SIG-M5 treated with dmso at 0.1 percent for 504 hours (cell line): Measurements from ENCODE around the gene CABYR.
"Not testable (repeated sequence)": the region's sequence is repeated elsewhere in the genome, so short reads cannot be mapped to it uniquely, and the experiment has no call there.

Experiments used
- DNase-seq: peaks from one replicate; lab custom pipeline; 2025; ENCODE audit not compliant: unreplicated experiment; lab: John Stamatoyannopoulos, UW

CABYR gene

DNA sequence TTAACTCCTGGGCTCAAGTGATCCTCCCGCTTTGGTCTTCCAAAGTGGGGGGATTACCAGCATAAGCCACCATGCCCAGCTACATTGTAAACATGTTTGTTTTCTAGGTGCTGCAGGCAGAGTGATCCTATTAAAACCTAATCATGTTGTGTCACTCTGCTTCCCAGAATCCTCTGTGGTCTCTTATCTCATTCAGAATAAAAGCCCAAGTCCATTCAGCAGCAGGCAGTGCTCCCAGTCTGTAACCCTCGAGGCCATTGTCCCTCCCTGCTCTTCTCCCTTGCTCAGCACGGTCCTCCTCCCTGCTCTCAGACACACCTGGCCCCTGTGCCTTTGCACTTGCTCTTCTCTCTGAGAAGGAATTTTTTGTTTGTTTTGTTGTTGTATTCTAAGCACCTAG is 11.1 kb upstream of the CABYR start:
- no peak for DNase-seq

GRCh38 chr18:24128700-24129099 is 10.2 kb upstream of the CABYR start:
- no peak for DNase-seq

- DNase-seq: no peak
These were observed 8.4 kb upstream of the CABYR start for GRCh38 chr18:24130494-24130893.

- DNase-seq: no peak
These were observed 1.9 kb upstream of the CABYR start for GRCh38 chr18:24136967-24137373.

DNA sequence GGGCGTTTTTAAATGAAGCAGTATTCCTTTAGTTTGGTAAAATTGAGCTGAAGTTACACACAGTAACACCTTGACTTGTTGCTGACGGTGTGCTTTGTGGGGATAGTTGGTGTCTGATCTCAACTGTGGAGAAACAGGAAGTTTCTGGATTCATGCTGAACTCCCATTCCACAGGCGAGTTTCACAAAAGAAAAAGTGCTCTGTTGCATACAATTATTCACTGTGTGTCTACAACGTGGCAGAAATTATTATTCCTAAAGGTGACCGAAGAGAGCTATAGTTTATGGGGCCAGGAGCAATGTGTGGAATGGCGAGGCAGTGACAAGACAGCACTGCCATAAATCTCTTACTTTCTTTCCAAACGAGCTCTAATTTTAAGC is 463 bp upstream of the CABYR start:
- no peak for DNase-seq

DNA sequence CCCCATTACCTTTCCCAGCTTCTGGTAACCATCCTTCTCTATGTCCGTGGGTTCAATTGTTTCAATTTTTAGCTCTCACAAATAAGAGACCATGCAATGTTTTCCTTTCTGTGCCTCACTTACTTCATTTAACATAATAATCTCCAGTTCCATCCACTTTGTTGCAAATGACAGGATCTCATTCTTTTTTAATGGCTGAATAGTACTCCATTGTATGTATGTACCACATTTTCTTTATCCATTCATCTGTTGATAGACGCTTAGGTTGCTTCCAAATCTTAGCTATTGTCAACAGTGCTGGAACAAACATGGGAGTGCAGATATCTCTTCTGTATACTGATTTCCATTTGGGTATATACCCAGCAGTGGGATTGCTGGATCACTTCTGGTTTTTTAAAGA is 1.8 kb downstream of the CABYR start:
- DNase-seq: no peak

DNA sequence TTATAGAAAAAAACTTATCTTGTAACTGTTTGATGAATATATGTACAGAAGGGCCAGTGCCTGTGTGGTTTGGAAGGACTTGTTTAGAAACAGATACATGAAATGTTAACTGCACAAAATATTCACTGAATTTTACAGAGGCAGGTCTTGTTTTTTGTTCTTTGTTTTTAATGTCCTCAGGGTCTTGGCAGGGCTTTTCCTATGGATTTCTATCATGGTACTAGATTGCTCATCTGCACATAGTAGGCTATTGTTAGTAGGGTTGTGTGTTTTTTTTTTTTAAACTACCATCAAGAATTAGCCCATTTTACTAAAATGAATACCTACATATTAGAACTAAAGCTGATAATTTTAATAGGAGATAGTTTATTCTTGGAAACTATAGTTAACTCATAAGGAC is 3.5 kb downstream of the CABYR start:
- no peak for DNase-seq

GRCh38 chr18:24149591-24149990 is 10.7 kb downstream of the CABYR start:
- not testable (repeated sequence) for DNase-seq

- no peak for DNase-seq
These were observed 14.5 kb downstream of the CABYR start for GRCh38 chr18:24153397-24153796.

- no peak for DNase-seq
These were observed 19.0 kb downstream of the CABYR start for GRCh38 chr18:24157855-24158254.

DNA sequence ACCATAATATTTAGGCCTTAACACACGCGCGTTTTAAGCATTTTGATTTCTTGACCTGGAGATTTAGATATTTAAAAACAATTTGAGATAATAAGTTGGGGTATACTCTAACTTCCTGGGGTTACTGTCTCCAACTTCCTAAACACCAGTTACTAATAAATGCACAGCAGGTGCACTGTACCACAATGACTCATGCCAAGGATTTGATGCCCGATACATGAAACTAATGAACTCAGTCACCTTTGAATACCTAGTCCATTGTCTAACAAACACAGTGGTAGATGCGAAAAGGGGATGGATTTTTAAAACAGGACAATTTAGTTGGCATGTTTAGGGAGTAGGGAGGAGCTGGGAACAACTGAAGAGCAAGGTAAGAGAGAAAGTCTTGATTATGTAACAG is 21.2 kb downstream of the CABYR start:
- DNase-seq: no peak

DNA sequence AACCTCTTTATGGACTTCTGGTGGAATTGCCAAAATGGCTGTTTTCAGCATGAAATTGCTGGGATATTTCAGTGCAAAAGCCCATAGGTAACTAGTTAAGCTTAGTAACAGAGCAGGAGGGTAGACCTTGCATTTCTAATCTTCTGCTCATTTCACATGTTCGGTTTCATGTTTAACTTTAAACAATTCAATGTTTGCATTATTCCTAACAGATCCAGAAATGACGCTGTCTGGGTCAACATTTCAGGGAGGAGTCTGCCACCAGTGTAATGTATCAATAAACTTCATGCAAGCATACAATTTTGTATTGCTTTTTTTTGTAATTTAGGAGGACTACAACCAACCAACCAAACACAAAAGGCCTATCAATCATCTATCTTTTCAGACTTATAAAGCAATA is 22.4 kb downstream of the CABYR start:
- DNase-seq: no peak

DNA sequence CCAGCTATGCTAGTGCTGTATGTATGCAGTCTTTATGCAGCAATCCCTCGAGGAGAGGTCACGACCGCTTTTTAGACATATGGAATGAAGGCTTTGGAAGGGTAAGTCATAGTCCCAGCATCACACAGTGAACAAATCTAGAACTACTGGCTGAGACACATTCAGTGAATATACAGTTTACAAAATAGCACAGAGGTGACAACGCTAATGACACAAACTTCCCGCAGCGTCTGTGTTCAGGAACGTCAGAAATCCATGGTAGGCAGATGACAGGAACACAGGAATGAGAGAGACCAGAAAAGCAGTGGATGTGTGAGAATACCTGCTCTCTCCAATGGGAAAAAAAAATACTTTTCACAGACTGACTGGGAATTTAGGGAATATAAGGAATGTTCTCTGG is 29.6 kb downstream of the CABYR start:
- DNase-seq: no peak

- no peak for DNase-seq
These were observed 31.5 kb downstream of the CABYR start for GRCh38 chr18:24170360-24170759.

- no peak for DNase-seq
These were observed 35.1 kb downstream of the CABYR start for GRCh38 chr18:24173997-24174396.

GRCh38 chr18:24176727-24177416 is 38.0 kb downstream of the CABYR start:
- peak; percentile 55 for DNase-seq

- DNase-seq: no peak
These were observed 38.8 kb downstream of the CABYR start for GRCh38 chr18:24177499-24178133.

DNA sequence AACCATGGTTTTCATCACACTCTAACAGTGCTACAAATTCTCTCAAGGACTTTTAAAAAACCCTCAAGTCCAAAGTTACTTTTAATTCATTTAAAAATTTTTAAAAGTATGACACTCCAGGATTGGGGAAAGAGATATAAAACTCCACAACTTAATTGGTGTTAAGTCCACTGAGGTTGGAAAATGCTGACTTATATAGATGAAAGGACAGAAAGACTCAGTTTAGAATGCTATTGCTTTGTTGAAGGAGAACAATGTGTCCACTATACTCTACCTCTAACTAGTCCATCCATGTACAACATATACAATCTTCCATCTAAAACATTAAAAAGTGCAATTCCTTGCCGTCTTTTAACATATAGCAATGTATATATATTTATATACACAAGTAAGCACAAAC is 41.2 kb downstream of the CABYR start:
- DNase-seq: no peak

DNA sequence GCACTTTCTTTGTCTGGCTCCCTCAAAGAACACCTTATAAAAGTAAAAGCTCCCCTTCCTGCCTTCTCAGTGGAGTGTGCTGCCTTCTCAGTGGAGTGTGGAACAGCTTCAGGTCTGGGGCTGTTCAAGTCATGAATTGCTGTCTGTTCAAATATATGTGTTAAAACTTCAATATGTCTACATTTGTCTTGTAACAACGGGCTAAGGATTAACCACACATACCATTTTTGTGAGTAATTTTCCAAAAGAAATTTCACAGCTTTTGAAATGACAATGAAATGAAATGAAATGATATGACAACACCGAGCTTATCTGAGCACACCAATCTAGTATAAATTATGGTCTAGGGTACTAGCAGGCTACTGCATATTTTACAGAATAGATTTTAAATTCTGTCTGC is 42.9 kb downstream of the CABYR start:
- DNase-seq: no peak

DNA sequence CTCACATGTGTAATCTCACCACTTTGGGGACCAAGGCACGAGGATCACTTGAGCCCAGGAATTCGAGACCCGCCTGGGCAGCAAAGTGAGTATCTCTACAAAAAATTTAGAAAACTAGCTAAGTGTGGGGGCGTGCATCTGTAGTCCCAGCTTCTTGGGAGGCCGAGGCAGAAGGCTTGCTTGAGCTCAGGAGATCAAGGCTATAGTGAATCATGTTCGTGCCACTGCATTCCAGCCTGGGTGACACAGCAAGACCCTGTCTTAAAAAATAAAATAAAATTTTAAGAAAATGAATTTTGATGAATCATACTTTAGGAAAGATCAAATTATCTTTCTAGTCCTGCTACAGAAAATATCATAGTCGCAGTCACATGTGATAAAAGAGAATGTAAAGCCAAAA is 46.9 kb downstream of the CABYR start:
- DNase-seq: no peak

DNA sequence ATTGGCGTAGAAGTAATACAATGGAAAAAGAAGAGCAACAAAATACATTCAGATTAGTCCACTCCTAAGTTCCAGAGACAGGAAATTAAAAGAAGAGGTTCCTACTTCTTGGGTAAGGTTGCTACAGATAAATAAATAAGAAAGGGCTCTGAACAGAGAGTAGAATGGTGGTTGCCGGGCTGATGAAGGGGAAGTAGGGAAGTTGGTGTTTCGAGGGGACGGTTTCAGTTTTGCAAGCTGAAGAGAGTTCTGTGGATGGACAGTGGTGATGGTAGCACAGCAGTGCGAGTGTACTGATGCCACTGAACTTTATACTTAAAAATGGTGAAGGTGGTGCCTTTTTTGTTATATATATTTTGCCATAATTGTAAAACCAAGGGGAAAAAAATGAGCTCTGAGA is 48.2 kb downstream of the CABYR start:
- peak; percentile 71 for DNase-seq

DNA sequence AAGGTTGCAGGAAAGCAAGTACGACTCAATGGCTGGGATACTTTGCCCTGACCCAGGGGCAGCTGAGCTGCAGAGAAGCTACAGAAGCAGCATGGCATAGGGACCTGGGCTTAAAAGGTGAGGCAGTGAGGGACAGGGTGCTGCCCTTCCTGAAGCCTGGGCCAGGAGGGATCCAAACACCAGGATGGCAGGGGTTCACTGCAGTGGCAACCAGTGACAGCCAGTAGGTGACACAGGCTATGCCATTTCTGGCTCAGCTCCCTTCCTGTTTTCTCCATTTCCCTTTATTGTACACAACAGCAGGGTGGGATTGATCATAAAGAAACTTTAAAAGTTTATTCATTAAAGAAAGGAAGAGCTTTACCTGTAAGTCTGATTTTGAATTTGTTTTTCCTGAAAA is 48.8 kb downstream of the CABYR start:
- DNase-seq: no peak

- DNase-seq: no peak
These were observed 49.3 kb downstream of the CABYR start for GRCh38 chr18:24188120-24188519.
